Measurements from ENCODE around the gene FKBP14.
A peak's percentile ranks its signal among the peaks of the same experiment; 100 is the strongest.

FKBP14 gene

DNA sequence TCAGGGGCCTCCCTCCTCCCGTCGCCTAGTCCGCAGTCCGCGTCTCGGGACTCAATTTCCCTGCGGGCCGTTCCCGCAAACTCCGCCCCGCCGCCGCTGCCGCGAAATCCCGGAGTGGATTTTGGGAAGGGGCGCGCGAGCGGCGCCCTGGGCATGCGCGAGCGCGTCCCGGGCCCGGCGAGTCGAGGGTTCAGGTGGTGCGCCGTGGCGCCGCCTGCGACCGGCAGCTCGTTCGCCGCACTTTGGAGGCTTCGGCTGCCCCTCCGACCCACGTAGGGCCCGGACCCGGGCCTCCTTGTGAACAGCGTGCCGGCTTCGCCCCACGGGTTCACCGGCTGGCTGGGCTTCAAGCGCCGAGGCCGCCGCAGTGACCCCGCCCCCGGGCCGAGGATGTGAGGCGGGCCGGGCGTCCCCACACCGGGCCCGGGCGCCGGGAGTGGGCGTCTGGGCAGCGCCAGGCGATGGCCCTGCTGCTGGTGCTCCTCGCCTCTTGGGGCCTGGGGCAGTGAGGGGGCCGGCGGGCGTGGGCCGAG is 1.8 kb upstream of the FKBP14 start, which contains the start of gene PLEKHA8:
Gene PLEKHA8, plus strand, starts transcription at position 197 of the 533 bp plus-strand sequence. CDS start 351 bp downstream, outside the sequence.
- TF ChIP-seq CTCF (IDR thresholded peaks at IDR 0.05; ENCODE audit: low read depth, low read length) = no peak
- peak; percentile 84 to 91 for DNase-seq (ENCODE audit: low read depth in 2 of 2)
- peak within 1 kb of the TSS; percentile 81 to 82 for H3K4me3 ChIP-seq (replicated peaks in 1 of 2; ENCODE audit: low read depth in 2 of 2, low read length in 2 of 2)

GRCh38 chr7:30027740-30028215 is 1.3 kb upstream of the FKBP14 start:
- H3K4me3 ChIP-seq (replicated peaks in 1 of 2; ENCODE audit: low read depth in 2 of 2, low read length in 2 of 2) = peak overlapping the region; percentile 81 to 82
- no peak for TF ChIP-seq CTCF (IDR thresholded peaks at IDR 0.05; ENCODE audit: low read depth, low read length)
- no peak for DNase-seq (ENCODE audit: low read depth in 2 of 2)

- no peak for TF ChIP-seq CTCF (IDR thresholded peaks at IDR 0.05; ENCODE audit: low read depth, low read length)
- H3K4me3 ChIP-seq (replicated peaks in 1 of 2; ENCODE audit: low read depth in 2 of 2, low read length in 2 of 2) = peak overlapping the region; percentile 59 to 82
- DNase-seq (ENCODE audit: low read depth in 2 of 2) = peak; percentile 44 to 68
Observed at GRCh38 chr7:30027065-30027456, 559 bp upstream of the FKBP14 start.

GRCh38 chr7:30023524-30023923 is 3.0 kb downstream of the FKBP14 start:
- H3K4me3 ChIP-seq (replicated peaks in 1 of 2; ENCODE audit: low read depth in 2 of 2, low read length in 2 of 2) = no peak overlapping the region
- TF ChIP-seq CTCF (IDR thresholded peaks at IDR 0.05; ENCODE audit: low read depth, low read length) = no peak
- DNase-seq (ENCODE audit: low read depth in 2 of 2) = no peak

GRCh38 chr7:30022991-30023390 is 3.5 kb downstream of the FKBP14 start:
- TF ChIP-seq CTCF (IDR thresholded peaks at IDR 0.05; ENCODE audit: low read depth, low read length) = no peak
- DNase-seq (ENCODE audit: low read depth in 2 of 2) = no peak
- H3K4me3 ChIP-seq (replicated peaks in 1 of 2; ENCODE audit: low read depth in 2 of 2, low read length in 2 of 2) = no peak overlapping the region

DNA sequence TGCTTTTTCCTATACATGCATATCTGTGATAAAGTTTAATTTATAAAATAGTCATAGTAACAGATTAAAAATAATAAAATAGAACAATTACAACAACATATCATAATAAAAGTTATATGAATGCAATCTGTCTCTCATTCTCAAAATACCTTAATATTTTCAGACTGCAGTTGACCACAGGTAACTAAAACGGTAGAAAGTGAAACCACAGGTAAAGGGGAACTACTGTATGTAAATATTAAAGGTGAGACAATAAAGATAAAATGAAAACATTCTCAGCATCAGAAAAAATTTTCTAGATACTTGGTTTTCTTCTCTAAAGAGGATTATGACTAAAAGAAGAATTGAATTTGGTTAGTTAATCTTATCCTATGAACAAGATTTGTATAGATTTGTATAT is 6.0 kb downstream of the FKBP14 start:
- no peak overlapping the region for H3K4me3 ChIP-seq (replicated peaks in 1 of 2; ENCODE audit: low read depth in 2 of 2, low read length in 2 of 2)
- DNase-seq (ENCODE audit: low read depth in 2 of 2) = no peak
- TF ChIP-seq CTCF (IDR thresholded peaks at IDR 0.05; ENCODE audit: low read depth, low read length) = no peak

GRCh38 chr7:30019960-30020359 is 6.5 kb downstream of the FKBP14 start:
- DNase-seq (ENCODE audit: low read depth in 2 of 2) = peak in 1 of 2 donors; percentile 50
- no peak overlapping the region for H3K4me3 ChIP-seq (replicated peaks in 1 of 2; ENCODE audit: low read depth in 2 of 2, low read length in 2 of 2)
- no peak for TF ChIP-seq CTCF (IDR thresholded peaks at IDR 0.05; ENCODE audit: low read depth, low read length)
